Measurements from ENCODE around the gene SLC16A5.

The SLC16A5 gene

GRCh38 chr17:75086496-75087181 lies 1.1 kb upstream of the SLC16A5 start:
- DNase-seq (ENCODE audit: low read depth in 2 of 2) = no peak

GRCh38 chr17:75087182-75087557 lies 584 bp upstream of the SLC16A5 start:
- no peak for DNase-seq (ENCODE audit: low read depth in 2 of 2)

- DNase-seq (ENCODE audit: low read depth in 2 of 2) = no peak
Observed at GRCh38 chr17:75088465-75089417, 987 bp downstream of the SLC16A5 start.

- DNase-seq (ENCODE audit: low read depth in 2 of 2) = no peak
Observed at GRCh38 chr17:75090871-75091854, 3.4 kb downstream of the SLC16A5 start.

- DNase-seq (ENCODE audit: low read depth in 2 of 2) = no peak
Observed at GRCh38 chr17:75091855-75092327, 4.1 kb downstream of the SLC16A5 start.

GRCh38 chr17:75093548-75094158 lies 5.9 kb downstream of the SLC16A5 start:
- no peak for DNase-seq (ENCODE audit: low read depth in 2 of 2)

- DNase-seq (ENCODE audit: low read depth in 2 of 2) = no peak
Observed at GRCh38 chr17:75094871-75095399, 7.2 kb downstream of the SLC16A5 start.

GRCh38 chr17:75096082-75096625 lies 8.4 kb downstream of the SLC16A5 start:
- DNase-seq (ENCODE audit: low read depth in 2 of 2) = no peak

GRCh38 chr17:75097865-75098264 lies 10.1 kb downstream of the SLC16A5 start:
- no peak for DNase-seq (ENCODE audit: low read depth in 2 of 2)

GRCh38 chr17:75098861-75099260 lies 11.1 kb downstream of the SLC16A5 start:
- DNase-seq (ENCODE audit: low read depth in 2 of 2) = no peak

- no peak for DNase-seq (ENCODE audit: low read depth in 2 of 2)
Observed at GRCh38 chr17:75099881-75100595, 12.3 kb downstream of the SLC16A5 start.

- DNase-seq (ENCODE audit: low read depth in 2 of 2) = no peak
Observed at GRCh38 chr17:75102385-75102821, 14.6 kb downstream of the SLC16A5 start.

GRCh38 chr17:75103601-75104554 lies 16.1 kb downstream of the SLC16A5 start:
- no peak for DNase-seq (ENCODE audit: low read depth in 2 of 2)

GRCh38 chr17:75105126-75106080 lies 17.6 kb downstream of the SLC16A5 start:
- no peak for DNase-seq (ENCODE audit: low read depth in 2 of 2)

- DNase-seq (ENCODE audit: low read depth in 2 of 2) = no peak
Observed at GRCh38 chr17:75108193-75108592, 20.4 kb downstream of the SLC16A5 start.

GRCh38 chr17:75109046-75109406 lies 21.3 kb downstream of the SLC16A5 start:
- no peak for DNase-seq (ENCODE audit: low read depth in 2 of 2)

GRCh38 chr17:75109407-75110233 lies 21.9 kb downstream of the SLC16A5 start, which contains the start of gene ARMC7:
TSS of gene ARMC7 (plus strand) at chr17:75109969. CDS start at chr17:75110289, 320 bp downstream.
- peak; percentile 91 for DNase-seq (ENCODE audit: low read depth in 2 of 2)
